Measurements from ENCODE around the gene KMT5B. TPM values are rescaled to one million over a fixed set of nuclear protein-coding genes. Genes with fewer than 3 reads are reported as not detected.

The KMT5B gene
- total and polyA plus RNA-seq, 4 donors = 15.1 to 78.2 (median 26.1) TPM

- peaks cover 0 to 12% (median 6%) of the 10 kb centered on the region in 5 donors for H3K4me1 ChIP-seq (ENCODE audit: control insufficient read depth in 5 of 5, insufficient read depth in 5 of 5, low read length in 5 of 5)
- no peaks in the 10 kb centered on the region for H3K27me3 ChIP-seq (ENCODE audit: control insufficient read depth in 3 of 3, insufficient read depth in 3 of 3, low read length in 2 of 3)
- peak overlapping the region; percentile 1 for H3K4me3 ChIP-seq
- WGBS, 2 donors = 23 to 24% methylated on average over 15 of the region's 15 CpGs
- ATAC-seq (ENCODE audit: insufficient read depth, low FRiP score) (no peak), DNase-seq (peak; percentile 77 to 88 (median 81))
- peaks cover 0 to 2% (median 0%) of the 10 kb centered on the region in 4 donors for H3K9me3 ChIP-seq (ENCODE audit: control insufficient read depth in 4 of 4, insufficient read depth in 3 of 4, low read length in 3 of 4)
- peak overlapping the region in 1 of 2 donors; percentile 26 for H3K9ac ChIP-seq (ENCODE audit: insufficient read depth in 1 of 2, low read length in 2 of 2)
- H3K36me3 ChIP-seq (ENCODE audit: control insufficient read depth in 4 of 4, insufficient read depth in 4 of 4, low read length in 4 of 4) = no peaks in the 10 kb centered on the region
- TF ChIP-seq CTCF (IDR thresholded peaks at IDR 0.05; ENCODE audit: control extremely low read depth, extremely low read depth) = no peak
- peak overlapping the region in 1 of 2 donors; percentile 23 for H3K27ac ChIP-seq (ENCODE audit: low read depth in 1 of 2, low read length in 1 of 2)
These were observed 84.3 kb downstream of the KMT5B start for GRCh38 chr11:68128682-68129327.

- Histone ChIP-seq H3K36me3 (ENCODE audit: control insufficient read depth in 4 of 4, insufficient read depth in 4 of 4, low read length in 4 of 4) (no peaks in the 10 kb centered on the region), H3K27ac (ENCODE audit: low read depth in 1 of 2, low read length in 1 of 2) (peak overlapping the region in 1 of 2 donors; percentile 87), H3K4me3 (peak overlapping the region; percentile 1), H3K27me3 (ENCODE audit: control insufficient read depth in 3 of 3, insufficient read depth in 3 of 3, low read length in 2 of 3) (no peaks in the 10 kb centered on the region), H3K9ac (ENCODE audit: insufficient read depth in 1 of 2, low read length in 2 of 2) (peak overlapping the region in 1 of 2 donors; percentile 32), H3K9me3 (ENCODE audit: control insufficient read depth in 4 of 4, insufficient read depth in 3 of 4, low read length in 3 of 4) (peaks cover 0 to 2% (median 0%) of the 10 kb centered on the region in 4 donors), H3K4me1 (ENCODE audit: control insufficient read depth in 5 of 5, insufficient read depth in 5 of 5, low read length in 5 of 5) (peaks cover 0 to 12% (median 6%) of the 10 kb centered on the region in 5 donors)
- no peak for TF ChIP-seq CTCF (IDR thresholded peaks at IDR 0.05; ENCODE audit: control extremely low read depth, extremely low read depth)
- WGBS, 2 donors = 12% methylated on average over 42 to 48 of the region's 48 CpGs
- ATAC-seq (ENCODE audit: insufficient read depth, low FRiP score) (peak; percentile 87), DNase-seq (peak; percentile 94 to 96 (median 95))
These were observed 85.1 kb downstream of the KMT5B start for GRCh38 chr11:68127714-68128681.

DNA sequence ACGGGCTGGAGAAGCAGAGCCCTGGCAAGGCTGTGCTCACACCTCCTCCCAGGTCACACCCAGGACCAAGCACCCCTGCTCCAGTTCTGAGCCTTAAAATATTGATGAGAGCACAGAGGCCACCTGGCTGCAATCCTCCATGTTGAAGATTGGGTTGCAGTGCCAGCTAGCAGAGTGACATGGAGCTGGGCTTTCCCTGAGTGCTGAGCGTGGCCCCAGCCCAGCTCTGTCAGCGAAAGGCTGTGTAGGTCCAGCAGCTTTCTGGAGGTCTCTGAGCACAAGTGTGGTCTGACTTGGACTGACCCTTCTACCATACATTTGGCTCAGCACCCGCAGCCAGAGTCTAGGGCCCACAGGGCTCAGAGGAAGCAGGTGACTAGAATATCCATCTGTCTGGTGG, 87.9 kb downstream of the KMT5B start:
- Histone ChIP-seq H3K27me3 (ENCODE audit: control insufficient read depth in 3 of 3, insufficient read depth in 3 of 3, low read length in 2 of 3) (no peaks in the 10 kb centered on the region), H3K9me3 (ENCODE audit: control insufficient read depth in 4 of 4, insufficient read depth in 3 of 4, low read length in 3 of 4) (peaks cover 0 to 2% (median 0%) of the 10 kb centered on the region in 4 donors), H3K9ac (ENCODE audit: insufficient read depth in 1 of 2, low read length in 2 of 2) (no peak overlapping the region), H3K27ac (ENCODE audit: low read depth in 1 of 2, low read length in 1 of 2) (peak overlapping the region in 1 of 2 donors; percentile 28), H3K4me3 (no peak overlapping the region), H3K36me3 (ENCODE audit: control insufficient read depth in 4 of 4, insufficient read depth in 4 of 4, low read length in 4 of 4) (no peaks in the 10 kb centered on the region), H3K4me1 (ENCODE audit: control insufficient read depth in 5 of 5, insufficient read depth in 5 of 5, low read length in 5 of 5) (peaks cover 0 to 24% (median 6%) of the 10 kb centered on the region in 5 donors)
- WGBS, 2 donors = 76 to 88% methylated on average over 4 of the region's 4 CpGs
- DNase-seq (no peak), ATAC-seq (ENCODE audit: insufficient read depth, low FRiP score) (no peak)
- TF ChIP-seq CTCF (IDR thresholded peaks at IDR 0.05; ENCODE audit: control extremely low read depth, extremely low read depth) = no peak
